PFSK-1 (cell line): ENCODE data around the gene KLK6. TPM values are rescaled to one million over a fixed set of nuclear protein-coding genes. Genes with fewer than 3 reads are reported as not detected.

Source experiments
- FOXP2 ChIP-seq: optimal IDR thresholded peaks from 2 replicates; pipeline ENCODE3; 2011; ENCODE audit warnings: borderline replicate concordance, control low read depth, inconsistent platforms; ENCODE audit not compliant: insufficient read depth; ENCODE audit errors: extremely low read length, extremely low read depth
- POLR2AphosphoS5 ChIP-seq: IDR thresholded peaks from 2 replicates; pipeline ENCODE4 v1.6.1; 2012; ENCODE audit warnings: low read depth, mild to moderate bottlenecking, control low read depth, low read length, moderate library complexity
- SIN3A ChIP-seq: IDR thresholded peaks from 2 replicates; pipeline ENCODE4 v1.6.1; 2012; ENCODE audit warnings: mild to moderate bottlenecking, low read length, moderate library complexity, borderline replicate concordance; ENCODE audit not compliant: insufficient read depth
- TAF1 ChIP-seq: IDR thresholded peaks from 2 replicates; pipeline ENCODE4 v1.6.1; 2012; ENCODE audit warnings: low read length, control low read depth, borderline replicate concordance; ENCODE audit not compliant: insufficient read depth
- polyA plus RNA-seq: library from polyadenylated mRNA; unstranded; fragments of >200 nt; gene quantifications from one replicate; pipeline ENCODE4 v1.2.1, GENCODE V29; 2012; ENCODE audit warnings: low read depth, missing spikeins; ENCODE audit not compliant: insufficient read length
- TF ChIP-seq, protein P1 (sequence below), 2 experiments: IDR thresholded peaks; 2 replicates each; pipeline versions ENCODE4 v1.6.1 to v1.8.0; 2011 to 2012; ENCODE audit warnings: low read depth in 2 of 2, low read length in 2 of 2, control low read depth in 1 of 2, inconsistent platforms in 1 of 2, mild to moderate bottlenecking in 1 of 2, moderate library complexity in 1 of 2; ENCODE audit not compliant: insufficient read depth in 1 of 2

Gene KLK6
- polyA plus RNA-seq = not detected

DNA sequence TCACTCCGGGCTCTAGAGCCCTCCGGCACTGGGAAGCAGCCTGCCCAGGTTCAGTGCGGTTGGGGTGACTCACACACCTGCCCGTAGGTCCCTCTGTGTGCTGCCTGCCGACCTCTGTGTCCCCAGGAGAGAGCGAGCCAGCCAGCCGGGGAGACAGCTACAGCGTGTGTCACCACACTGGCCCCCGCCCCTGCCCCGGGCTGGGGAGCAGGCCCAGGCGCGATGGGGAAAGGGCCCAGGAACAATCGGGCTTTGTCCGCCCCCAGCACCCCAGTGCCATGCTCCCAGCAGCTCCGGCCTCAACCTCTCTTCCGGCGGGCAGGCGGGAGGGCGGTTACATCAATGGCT is at the start of gene KLK6:
Gene KLK6 (minus strand): TSS at position 179 of the 348 bp plus-strand sequence. CDS start 1,487 bp downstream, outside the sequence.
- TF ChIP-seq, protein P1, sequence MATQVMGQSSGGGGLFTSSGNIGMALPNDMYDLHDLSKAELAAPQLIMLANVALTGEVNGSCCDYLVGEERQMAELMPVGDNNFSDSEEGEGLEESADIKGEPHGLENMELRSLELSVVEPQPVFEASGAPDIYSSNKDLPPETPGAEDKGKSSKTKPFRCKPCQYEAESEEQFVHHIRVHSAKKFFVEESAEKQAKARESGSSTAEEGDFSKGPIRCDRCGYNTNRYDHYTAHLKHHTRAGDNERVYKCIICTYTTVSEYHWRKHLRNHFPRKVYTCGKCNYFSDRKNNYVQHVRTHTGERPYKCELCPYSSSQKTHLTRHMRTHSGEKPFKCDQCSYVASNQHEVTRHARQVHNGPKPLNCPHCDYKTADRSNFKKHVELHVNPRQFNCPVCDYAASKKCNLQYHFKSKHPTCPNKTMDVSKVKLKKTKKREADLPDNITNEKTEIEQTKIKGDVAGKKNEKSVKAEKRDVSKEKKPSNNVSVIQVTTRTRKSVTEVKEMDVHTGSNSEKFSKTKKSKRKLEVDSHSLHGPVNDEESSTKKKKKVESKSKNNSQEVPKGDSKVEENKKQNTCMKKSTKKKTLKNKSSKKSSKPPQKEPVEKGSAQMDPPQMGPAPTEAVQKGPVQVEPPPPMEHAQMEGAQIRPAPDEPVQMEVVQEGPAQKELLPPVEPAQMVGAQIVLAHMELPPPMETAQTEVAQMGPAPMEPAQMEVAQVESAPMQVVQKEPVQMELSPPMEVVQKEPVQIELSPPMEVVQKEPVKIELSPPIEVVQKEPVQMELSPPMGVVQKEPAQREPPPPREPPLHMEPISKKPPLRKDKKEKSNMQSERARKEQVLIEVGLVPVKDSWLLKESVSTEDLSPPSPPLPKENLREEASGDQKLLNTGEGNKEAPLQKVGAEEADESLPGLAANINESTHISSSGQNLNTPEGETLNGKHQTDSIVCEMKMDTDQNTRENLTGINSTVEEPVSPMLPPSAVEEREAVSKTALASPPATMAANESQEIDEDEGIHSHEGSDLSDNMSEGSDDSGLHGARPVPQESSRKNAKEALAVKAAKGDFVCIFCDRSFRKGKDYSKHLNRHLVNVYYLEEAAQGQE (IDR thresholded peaks at IDR 0.05; ENCODE audit: insufficient read depth in 1 of 2, low read depth in 2 of 2, low read length in 2 of 2) = no peak
- TF ChIP-seq SIN3A (no peak), TAF1 (no peak), FOXP2 (no peak), POLR2AphosphoS5 (no peak)

DNA sequence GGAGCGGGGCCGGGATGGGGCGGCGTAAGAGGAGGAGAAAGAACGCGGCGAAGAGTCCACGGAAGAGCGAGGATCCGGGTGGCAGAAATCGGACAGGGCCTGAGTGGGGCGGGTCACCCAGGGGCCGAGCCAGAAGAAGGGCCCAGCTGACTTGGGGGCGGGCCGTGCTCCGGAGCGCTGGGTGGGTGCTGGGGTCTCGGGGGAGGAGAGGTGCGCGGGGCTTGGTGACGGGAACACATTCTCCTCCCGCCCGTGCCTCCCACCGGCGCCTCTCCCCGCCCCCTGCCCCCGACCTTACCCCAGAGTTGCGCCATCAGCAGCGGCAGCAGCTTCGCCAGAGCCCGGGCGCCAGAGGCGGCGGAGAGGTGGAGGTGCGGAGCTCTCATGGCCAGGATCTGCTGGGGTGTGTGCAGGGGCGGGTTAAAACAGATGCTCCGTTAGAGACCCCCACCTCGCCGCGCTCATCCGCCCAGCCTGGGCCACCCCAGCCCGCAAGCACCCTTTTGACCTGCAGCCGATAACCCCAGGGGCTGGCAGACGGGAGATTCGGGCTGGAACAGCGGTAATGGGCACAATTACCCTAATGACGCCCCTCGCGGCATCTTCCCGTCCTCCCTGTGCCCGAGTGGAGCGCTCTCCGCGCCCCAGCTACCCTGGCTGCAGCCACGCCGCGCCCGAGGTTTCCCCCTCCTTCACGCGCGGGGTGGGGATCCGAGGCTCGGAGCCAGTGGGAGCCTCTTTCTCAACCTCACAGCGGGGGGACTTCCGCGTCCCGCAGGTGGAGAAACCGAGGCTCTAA is 49.6 kb upstream of the KLK6 start:
- TF ChIP-seq, protein P1 (IDR thresholded peaks at IDR 0.05; ENCODE audit: insufficient read depth in 1 of 2, low read depth in 2 of 2, low read length in 2 of 2) = no peak
- TF ChIP-seq TAF1 (no peak), FOXP2 (no peak), SIN3A (no peak), POLR2AphosphoS5 (no peak)

DNA sequence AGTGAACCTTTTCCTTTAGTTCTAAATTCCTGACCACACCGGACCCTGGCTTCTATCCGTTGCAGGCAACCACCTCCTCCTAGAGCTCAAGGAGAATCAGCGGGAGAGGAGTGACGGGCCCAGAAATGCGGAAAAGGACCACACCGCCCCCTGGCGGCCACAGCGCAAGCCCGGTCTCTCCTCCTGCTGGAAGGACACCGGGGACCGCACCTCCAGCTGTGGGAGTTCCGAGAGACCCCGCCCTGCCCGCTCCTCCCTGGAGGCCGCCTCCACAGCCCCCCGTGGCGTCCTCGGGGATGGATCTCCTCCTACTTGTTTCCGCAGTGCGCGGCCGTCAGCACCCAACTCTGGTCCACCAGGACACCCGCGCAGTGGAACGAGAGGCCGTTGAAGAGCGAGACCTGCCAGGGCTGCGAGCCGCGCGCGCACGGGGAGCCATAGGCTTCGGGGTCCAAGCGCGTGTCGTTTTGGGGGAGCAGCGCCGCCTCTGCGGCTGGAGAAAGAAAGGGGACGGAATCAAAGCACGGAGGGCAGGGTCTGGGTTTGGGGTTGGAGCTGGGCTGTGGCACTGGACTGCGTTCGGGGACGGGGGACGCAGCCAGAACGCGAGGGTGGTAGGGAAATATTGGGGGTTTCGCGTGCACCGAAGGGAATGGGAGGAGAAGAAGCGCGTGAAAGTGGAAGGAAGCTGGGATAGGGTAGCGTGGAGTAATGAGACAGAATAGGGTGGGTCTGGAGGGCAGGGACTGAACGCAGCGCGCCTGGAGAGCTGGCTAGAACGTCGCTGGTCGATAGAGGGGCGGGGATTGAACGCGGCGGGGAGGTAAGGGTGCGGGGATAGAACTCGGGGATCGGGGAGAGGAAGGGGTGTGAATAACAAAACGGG is 47.6 kb upstream of the KLK6 start:
- no peak for TF ChIP-seq SIN3A

DNA sequence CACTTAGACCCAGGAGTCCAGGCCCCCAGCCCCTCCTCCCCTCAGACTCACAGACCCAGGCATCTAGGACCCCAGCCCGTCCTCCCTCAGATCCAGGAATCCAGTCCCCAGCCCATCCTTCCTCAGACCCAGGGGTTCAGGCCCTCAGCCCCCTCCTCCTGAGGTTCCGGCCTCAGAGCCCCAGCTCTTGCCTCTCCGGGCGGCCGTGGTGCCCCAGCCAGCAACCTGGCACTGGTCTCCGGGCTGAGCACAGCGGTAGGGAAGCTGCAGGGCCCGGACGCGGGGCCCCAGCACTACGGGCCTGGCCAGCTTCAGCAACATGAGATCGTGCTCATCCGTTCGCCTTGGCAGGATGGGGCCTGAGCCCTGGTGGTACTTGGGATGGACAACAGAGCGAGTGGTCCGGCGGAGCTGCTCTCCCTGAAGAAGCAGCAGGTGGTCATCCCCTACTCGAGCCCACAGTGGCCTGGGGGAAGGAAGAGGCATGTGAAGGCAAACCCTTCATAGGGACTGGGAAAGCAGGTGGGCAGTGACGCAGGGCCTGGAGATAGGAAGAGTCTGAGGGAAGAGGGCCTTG is 46.4 kb upstream of the KLK6 start:
- no peak for TF ChIP-seq SIN3A
- TF ChIP-seq TAF1 = no peak
- no peak for TF ChIP-seq POLR2AphosphoS5
- no peak for TF ChIP-seq FOXP2
- TF ChIP-seq, protein P1 (IDR thresholded peaks at IDR 0.05; ENCODE audit: insufficient read depth in 1 of 2, low read depth in 2 of 2, low read length in 2 of 2) = no peak

DNA sequence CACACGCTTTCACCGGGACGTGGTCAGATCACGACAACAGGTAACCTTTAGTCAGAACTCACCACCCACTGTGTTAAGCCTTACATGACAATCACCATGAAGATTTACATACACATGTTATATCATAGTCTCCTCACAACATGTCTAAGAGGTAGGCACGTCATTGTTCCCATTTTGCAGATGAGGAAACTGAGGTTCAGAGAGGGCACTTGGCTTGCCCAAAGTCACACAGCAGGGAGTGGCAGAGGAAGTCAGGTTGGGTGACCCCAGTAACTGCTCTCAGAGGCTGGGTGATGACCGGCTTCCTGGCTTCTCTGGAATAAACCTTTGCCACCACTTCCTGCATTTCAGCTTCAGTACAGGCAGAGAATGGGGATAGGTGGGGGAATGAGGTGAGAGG is 44.9 kb upstream of the KLK6 start:
- TF ChIP-seq FOXP2 (no peak), POLR2AphosphoS5 (no peak)

DNA sequence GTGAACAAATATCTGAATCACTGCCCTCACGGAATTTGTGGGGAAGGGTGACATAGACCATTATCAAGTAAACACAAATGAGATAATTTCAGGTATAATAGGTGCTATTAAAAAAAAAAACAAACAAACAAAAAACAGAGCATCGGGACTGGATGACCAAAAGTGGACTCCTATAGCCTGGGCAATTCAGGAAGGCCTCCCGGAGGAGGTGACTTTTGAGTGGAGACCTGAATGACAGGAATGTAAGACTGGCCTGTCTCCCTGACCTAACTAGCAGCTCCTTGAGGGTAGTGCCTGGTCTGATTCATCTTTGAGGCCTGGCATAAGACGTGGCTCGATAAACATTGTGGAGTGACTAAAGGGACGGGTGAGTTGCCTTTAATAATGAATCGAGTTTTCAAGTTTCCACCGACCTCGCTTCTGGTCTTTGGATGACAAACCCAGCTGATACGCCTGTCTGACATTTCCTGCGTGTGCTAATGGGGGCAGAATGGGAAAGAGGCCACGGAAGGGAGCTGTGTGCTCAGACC is 43.3 kb upstream of the KLK6 start:
- TF ChIP-seq, protein P1 (IDR thresholded peaks at IDR 0.05; ENCODE audit: insufficient read depth in 1 of 2, low read depth in 2 of 2, low read length in 2 of 2) = no peak
- TF ChIP-seq SIN3A (no peak), FOXP2 (no peak), TAF1 (no peak), POLR2AphosphoS5 (no peak)
